HCT116 (cell line): Measurements from ENCODE around the gene NAA20.

Experiments used
- EGR1 ChIP-seq: IDR thresholded peaks from 2 replicates; pipeline ENCODE4 v1.6.1; 2012; ENCODE audit warnings: low read depth
- ELF1 ChIP-seq: IDR thresholded peaks from 2 replicates; pipeline ENCODE4 v1.6.1; 2012; ENCODE audit warnings: low read depth, borderline replicate concordance
- EZH2 ChIP-seq: fragments of 200-600 bp; sonication (generic); IDR thresholded peaks from 2 replicates; pipeline ENCODE4 v1.6.1; 2017; ENCODE audit warnings: antibody characterized with exemption, mixed run types
- POLR2A ChIP-seq: IDR thresholded peaks from 2 replicates; pipeline ENCODE4 v1.7.0; 2011; ENCODE audit warnings: borderline replicate concordance; ENCODE audit not compliant: insufficient read depth, insufficient read length; ENCODE audit errors: extremely low read depth
- POLR2AphosphoS5 ChIP-seq: IDR thresholded peaks from 2 replicates; pipeline ENCODE4 v1.6.1; 2011; ENCODE audit warnings: mild to moderate bottlenecking, low read depth, low read length, moderate library complexity
- RAD21 ChIP-seq: IDR thresholded peaks from 2 replicates; pipeline ENCODE4 v1.6.1; 2012; ENCODE audit warnings: low read depth, mild to moderate bottlenecking
- SRF ChIP-seq: IDR thresholded peaks from 2 replicates; pipeline ENCODE4 v1.6.1; 2012; ENCODE audit warnings: low read depth
- YY1 ChIP-seq: IDR thresholded peaks from 2 replicates; pipeline ENCODE4 v1.6.1; 2011; ENCODE audit warnings: low read length, low read depth, moderate library complexity, mild to moderate bottlenecking; ENCODE audit not compliant: insufficient replicate concordance; ENCODE audit errors: extremely low read depth
- TF ChIP-seq, protein P1 (sequence below), 3 experiments: fragments of 200-600 bp in 1 of 3; sonication (generic) in 1 of 3; IDR thresholded peaks in 2 of 3; conservative IDR thresholded peaks in 1 of 3; 2 replicates each; pipeline ENCODE4 v1.5.1; 2012 to 2017; ENCODE audit warnings: low read depth in 2 of 3, low read length in 2 of 3, antibody characterized with exemption in 1 of 3, borderline replicate concordance in 1 of 3, control low read depth in 1 of 3, mild to moderate bottlenecking in 1 of 3, mixed read lengths in 1 of 3, mixed run types in 1 of 3, moderate library complexity in 1 of 3; ENCODE audit not compliant: insufficient read depth in 1 of 3
- TF ChIP-seq, protein P2 (sequence below): IDR thresholded peaks from 2 replicates; pipeline ENCODE4 v1.6.1; 2012
- TF ChIP-seq, protein P3 (sequence below): IDR thresholded peaks from 2 replicates; pipeline ENCODE4 v1.6.1; 2011; ENCODE audit warnings: mild to moderate bottlenecking, low read length, moderate library complexity; ENCODE audit not compliant: insufficient replicate concordance; ENCODE audit errors: extremely low read depth
- TF ChIP-seq, protein P4 (sequence below): IDR thresholded peaks from 2 replicates; pipeline ENCODE4 v1.6.1; 2012

DNA sequence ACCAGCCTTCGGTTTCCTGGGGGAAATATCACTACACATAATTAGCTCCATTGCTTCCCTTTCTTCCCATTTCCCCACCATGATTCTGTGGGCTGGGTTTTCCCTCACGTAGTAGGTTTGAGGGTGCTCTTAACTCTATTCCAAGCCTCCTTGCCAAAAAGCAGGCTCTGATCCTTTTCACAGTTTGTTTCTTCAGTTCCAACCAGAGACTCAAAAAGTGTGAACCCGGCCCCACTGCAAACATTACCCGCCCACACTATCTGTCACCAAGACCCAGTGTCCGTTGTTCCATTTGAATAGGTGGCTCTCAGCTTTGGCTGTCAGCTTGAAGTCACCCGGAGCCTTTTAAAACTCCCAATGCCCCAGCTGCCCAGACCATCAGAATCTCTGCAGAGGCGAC, 11.8 kb upstream of the NAA20 start:
- TF ChIP-seq, protein P1, sequence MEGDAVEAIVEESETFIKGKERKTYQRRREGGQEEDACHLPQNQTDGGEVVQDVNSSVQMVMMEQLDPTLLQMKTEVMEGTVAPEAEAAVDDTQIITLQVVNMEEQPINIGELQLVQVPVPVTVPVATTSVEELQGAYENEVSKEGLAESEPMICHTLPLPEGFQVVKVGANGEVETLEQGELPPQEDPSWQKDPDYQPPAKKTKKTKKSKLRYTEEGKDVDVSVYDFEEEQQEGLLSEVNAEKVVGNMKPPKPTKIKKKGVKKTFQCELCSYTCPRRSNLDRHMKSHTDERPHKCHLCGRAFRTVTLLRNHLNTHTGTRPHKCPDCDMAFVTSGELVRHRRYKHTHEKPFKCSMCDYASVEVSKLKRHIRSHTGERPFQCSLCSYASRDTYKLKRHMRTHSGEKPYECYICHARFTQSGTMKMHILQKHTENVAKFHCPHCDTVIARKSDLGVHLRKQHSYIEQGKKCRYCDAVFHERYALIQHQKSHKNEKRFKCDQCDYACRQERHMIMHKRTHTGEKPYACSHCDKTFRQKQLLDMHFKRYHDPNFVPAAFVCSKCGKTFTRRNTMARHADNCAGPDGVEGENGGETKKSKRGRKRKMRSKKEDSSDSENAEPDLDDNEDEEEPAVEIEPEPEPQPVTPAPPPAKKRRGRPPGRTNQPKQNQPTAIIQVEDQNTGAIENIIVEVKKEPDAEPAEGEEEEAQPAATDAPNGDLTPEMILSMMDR (IDR thresholded peaks at IDR 0.05 in 2 of 3, conservative IDR thresholded peaks at IDR 0.05 in 1 of 3; ENCODE audit: borderline replicate concordance in 1 of 3, insufficient read depth in 1 of 3, low read depth in 2 of 3, low read length in 2 of 3) = no peak
- TF ChIP-seq POLR2AphosphoS5 = no peak
- TF ChIP-seq EGR1 = no peak
- no peak for TF ChIP-seq YY1
- no peak for TF ChIP-seq SRF
- TF ChIP-seq ELF1 = no peak
- TF ChIP-seq POLR2A = no peak
- TF ChIP-seq, protein P2, sequence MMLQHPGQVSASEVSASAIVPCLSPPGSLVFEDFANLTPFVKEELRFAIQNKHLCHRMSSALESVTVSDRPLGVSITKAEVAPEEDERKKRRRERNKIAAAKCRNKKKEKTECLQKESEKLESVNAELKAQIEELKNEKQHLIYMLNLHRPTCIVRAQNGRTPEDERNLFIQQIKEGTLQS = no peak
- TF ChIP-seq RAD21 = no peak
- TF ChIP-seq, protein P3, sequence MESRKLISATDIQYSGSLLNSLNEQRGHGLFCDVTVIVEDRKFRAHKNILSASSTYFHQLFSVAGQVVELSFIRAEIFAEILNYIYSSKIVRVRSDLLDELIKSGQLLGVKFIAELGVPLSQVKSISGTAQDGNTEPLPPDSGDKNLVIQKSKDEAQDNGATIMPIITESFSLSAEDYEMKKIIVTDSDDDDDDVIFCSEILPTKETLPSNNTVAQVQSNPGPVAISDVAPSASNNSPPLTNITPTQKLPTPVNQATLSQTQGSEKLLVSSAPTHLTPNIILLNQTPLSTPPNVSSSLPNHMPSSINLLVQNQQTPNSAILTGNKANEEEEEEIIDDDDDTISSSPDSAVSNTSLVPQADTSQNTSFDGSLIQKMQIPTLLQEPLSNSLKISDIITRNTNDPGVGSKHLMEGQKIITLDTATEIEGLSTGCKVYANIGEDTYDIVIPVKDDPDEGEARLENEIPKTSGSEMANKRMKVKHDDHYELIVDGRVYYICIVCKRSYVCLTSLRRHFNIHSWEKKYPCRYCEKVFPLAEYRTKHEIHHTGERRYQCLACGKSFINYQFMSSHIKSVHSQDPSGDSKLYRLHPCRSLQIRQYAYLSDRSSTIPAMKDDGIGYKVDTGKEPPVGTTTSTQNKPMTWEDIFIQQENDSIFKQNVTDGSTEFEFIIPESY = no peak
- TF ChIP-seq EZH2 = no peak
- TF ChIP-seq, protein P4, sequence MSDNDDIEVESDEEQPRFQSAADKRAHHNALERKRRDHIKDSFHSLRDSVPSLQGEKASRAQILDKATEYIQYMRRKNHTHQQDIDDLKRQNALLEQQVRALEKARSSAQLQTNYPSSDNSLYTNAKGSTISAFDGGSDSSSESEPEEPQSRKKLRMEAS = no peak
